Subcutaneous abdominal adipose tissue (tissue), 5 donors: ENCODE measurements around the gene MAGI3.

ENCODE experiments used
- H3K27ac ChIP-seq: one replicate; pipeline ENCODE4 v1.7.0; 2013; ENCODE audit warnings: low read depth, mild to moderate bottlenecking, inconsistent platforms, low read length, moderate library complexity
- H3K27me3 ChIP-seq, 5 donors: one replicate each; pipeline ENCODE4 v1.7.0; 2013; ENCODE audit warnings: low read length in 5 of 5, inconsistent platforms in 1 of 5; ENCODE audit not compliant: control insufficient read depth in 5 of 5, insufficient read depth in 4 of 5
- H3K36me3 ChIP-seq, 5 donors: one replicate each; pipeline ENCODE4 v1.7.0; 2013; ENCODE audit warnings: low read length in 5 of 5; ENCODE audit not compliant: control insufficient read depth in 5 of 5, insufficient read depth in 5 of 5
- H3K4me1 ChIP-seq, 5 donors: one replicate each; pipeline ENCODE4 v1.7.0; 2013; ENCODE audit warnings: low read length in 5 of 5, mild to moderate bottlenecking in 3 of 5, moderate library complexity in 1 of 5; ENCODE audit not compliant: control insufficient read depth in 5 of 5, insufficient read depth in 5 of 5
- H3K4me3 ChIP-seq, 5 donors: one replicate each; pipeline ENCODE4 v1.7.0; 2013; ENCODE audit warnings: low read length in 5 of 5, low read depth in 1 of 5
- H3K9ac ChIP-seq, 5 donors: one replicate each; pipeline ENCODE4 v1.7.0; 2013; ENCODE audit warnings: low read length in 5 of 5, mild to moderate bottlenecking in 4 of 5, moderate library complexity in 3 of 5
- H3K9me3 ChIP-seq, 5 donors: one replicate each; pipeline ENCODE4 v1.7.0; 2013; ENCODE audit warnings: low read length in 5 of 5; ENCODE audit not compliant: control insufficient read depth in 5 of 5
- donor health status: healthy.
- donor health status: healthy.
- donor health status: healthy.
- donor health status: healthy.
- donor health status: healthy.

Gene MAGI3

DNA sequence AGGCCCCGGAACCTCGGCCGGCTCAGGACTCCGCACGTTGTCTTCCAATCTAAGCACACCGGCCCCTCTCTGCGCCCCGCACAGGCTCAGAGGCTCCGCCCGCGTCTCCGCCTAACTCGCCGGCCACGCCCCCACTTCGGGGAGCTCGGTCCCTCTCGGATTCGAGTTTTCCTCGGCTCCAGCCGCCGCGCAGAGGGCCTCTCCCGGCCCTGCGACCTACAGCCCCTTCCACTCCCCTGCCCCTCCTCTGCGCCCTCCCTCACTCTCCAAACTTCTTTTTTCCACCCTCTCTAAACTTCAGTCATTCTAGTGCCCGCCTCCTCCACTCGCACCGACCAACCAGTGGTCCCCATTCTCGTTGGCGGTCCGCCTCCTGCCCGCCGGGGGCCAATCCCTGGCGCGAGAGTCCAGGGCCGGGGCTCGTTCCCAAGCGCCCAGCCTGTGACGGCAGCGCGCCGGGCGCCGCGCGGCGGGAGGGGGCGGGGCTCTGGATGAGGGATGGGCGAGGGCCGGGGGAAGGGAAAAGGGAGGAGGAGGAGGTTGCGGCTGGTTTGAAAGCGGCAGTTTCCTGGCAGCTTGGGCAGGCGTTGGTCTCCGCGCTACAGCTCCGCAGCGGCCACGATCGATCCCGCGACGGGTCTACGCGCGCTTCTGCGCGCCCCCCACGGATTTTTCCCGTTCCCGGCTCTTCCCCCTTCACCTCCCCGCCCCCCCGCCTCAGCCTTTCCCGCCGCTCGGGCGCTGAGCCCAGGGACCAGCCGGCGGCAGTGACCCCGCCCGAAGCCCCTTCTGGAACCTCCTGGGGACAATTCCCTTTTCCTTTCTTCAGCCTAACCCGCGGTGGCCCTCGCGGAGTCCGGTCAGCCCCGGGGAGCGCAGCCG lies at the start of gene MAGI3:
MAGI3 (plus strand) TSS at position 563 of the 882 bp plus-strand sequence. CDS start 519 bp downstream, outside the sequence.
- H3K36me3 ChIP-seq: no peaks in the 10 kb centered on the region
- peak within 1 kb of the TSS; percentile 64 for H3K27ac ChIP-seq
- peak within 1 kb of the TSS; percentile 69 to 94 (median 88) for H3K9ac ChIP-seq
- peak within 1 kb of the TSS; percentile 81 to 94 (median 83) for H3K4me3 ChIP-seq
- no peaks in the 10 kb centered on the region for H3K27me3 ChIP-seq
- no peaks in the 10 kb centered on the region for H3K9me3 ChIP-seq
- peaks cover 3 to 47% (median 34%) of the 10 kb centered on the region in 5 donors for H3K4me1 ChIP-seq

DNA sequence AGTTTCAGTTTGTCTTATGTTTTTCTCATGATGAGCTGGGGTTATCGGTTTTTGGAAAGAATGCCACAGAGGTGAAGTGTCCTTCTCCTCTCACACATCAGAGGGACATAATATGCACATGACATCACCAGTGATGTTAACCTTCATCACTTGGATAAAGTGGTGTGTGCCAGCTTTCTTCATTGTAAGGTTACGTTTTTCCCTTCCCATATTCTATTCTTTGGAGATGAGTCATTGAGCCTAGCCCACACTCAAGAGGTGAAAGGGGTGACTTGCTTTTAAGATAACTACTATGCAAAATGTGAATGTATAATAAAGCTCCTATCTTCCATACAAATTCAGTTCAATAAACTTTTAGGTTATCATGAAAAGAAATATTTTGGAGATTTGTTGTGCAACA lies 36.7 kb upstream of the MAGI3 start:
- Histone ChIP-seq H3K4me1 (no peaks in the 10 kb centered on the region), H3K27me3 (no peaks in the 10 kb centered on the region), H3K27ac (no peak overlapping the region), H3K9ac (no peak overlapping the region), H3K4me3 (no peak overlapping the region), H3K36me3 (no peaks in the 10 kb centered on the region), H3K9me3 (no peaks in the 10 kb centered on the region)

DNA sequence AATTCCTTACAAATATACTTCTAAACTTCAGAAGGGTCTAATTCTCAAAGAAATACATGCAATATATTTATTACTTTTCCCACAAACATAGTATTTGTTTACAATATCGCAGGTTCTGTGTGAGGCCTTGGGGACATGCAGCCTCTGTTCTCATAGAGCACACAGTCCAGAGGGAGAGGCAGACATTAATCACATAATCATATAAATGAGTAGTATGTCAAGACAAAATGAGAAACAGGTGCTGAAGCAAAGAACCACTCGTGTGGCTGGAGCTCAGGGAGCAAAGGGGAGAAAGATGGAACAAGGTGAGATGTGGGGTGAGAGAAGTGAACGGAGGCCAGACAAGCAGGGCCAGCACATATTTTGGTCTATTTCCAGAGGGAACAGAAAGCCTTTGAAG lies 26.4 kb upstream of the MAGI3 start:
- Histone ChIP-seq H3K9me3 (no peaks in the 10 kb centered on the region), H3K27me3 (no peaks in the 10 kb centered on the region), H3K36me3 (no peaks in the 10 kb centered on the region), H3K4me1 (no peaks in the 10 kb centered on the region), H3K4me3 (no peak overlapping the region), H3K9ac (no peak overlapping the region), H3K27ac (no peak overlapping the region)

- no peaks in the 10 kb centered on the region for H3K9me3 ChIP-seq
- H3K27ac ChIP-seq: no peak overlapping the region
- no peaks in the 10 kb centered on the region for H3K36me3 ChIP-seq
- no peak overlapping the region for H3K9ac ChIP-seq
- no peaks in the 10 kb centered on the region for H3K27me3 ChIP-seq
- no peaks in the 10 kb centered on the region for H3K4me1 ChIP-seq
- no peak overlapping the region for H3K4me3 ChIP-seq
Observed at GRCh38 chr1:113369040-113369439, 21.3 kb upstream of the MAGI3 start.

GRCh38 chr1:113369699-113370098 lies 20.6 kb upstream of the MAGI3 start:
- Histone ChIP-seq H3K9ac (no peak overlapping the region), H3K36me3 (no peaks in the 10 kb centered on the region), H3K4me3 (no peak overlapping the region), H3K4me1 (no peaks in the 10 kb centered on the region), H3K9me3 (no peaks in the 10 kb centered on the region), H3K27me3 (no peaks in the 10 kb centered on the region), H3K27ac (no peak overlapping the region)

DNA sequence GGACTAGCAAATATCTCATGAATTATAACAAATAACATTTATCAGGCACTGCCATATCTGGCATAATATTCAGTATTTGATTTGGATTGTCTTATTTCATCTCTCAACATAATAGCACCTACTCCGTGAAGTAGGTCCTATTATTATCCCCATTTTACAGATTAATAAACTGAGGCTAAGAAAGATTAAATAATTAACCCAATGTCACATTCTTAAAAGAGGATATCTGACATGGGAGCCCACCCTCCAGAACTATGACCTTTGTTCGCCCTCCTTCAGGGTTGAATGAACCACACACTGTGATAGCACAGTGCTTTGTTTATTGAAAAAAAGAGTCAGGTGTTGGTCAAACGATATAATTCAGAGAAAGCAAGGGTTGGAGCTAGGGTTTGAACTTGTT lies 19.4 kb upstream of the MAGI3 start:
- H3K9me3 ChIP-seq: no peaks in the 10 kb centered on the region
- no peaks in the 10 kb centered on the region for H3K36me3 ChIP-seq
- H3K4me3 ChIP-seq: no peak overlapping the region
- H3K27me3 ChIP-seq: no peaks in the 10 kb centered on the region
- no peak overlapping the region for H3K27ac ChIP-seq
- H3K9ac ChIP-seq: no peak overlapping the region
- H3K4me1 ChIP-seq: peaks cover 0 to 6% (median 4%) of the 10 kb centered on the region in 5 donors

- Histone ChIP-seq H3K4me1 (peaks cover 0 to 9% (median 5%) of the 10 kb centered on the region in 5 donors), H3K4me3 (no peak overlapping the region), H3K27ac (no peak overlapping the region), H3K36me3 (no peaks in the 10 kb centered on the region), H3K9ac (no peak overlapping the region), H3K9me3 (no peaks in the 10 kb centered on the region), H3K27me3 (no peaks in the 10 kb centered on the region)
Observed at GRCh38 chr1:113372546-113372945, 17.8 kb upstream of the MAGI3 start.

DNA sequence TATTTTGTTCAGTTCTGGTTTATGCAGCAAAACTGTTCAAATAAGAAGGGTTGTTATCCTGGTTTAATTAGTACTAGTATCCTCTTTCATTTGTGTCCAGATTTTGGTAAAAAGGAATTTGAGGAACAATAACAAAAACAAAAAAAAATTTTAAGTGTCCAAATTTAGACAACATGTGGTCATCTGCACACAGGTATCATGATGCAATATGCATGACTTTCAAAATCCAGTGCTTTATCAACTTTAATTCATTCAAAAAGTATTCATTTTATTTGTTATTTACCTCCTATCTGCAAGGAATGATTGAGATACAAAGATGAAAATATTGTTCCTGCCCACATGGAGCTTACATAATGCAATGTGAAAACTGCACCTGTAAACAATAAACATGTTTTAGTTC lies 16.7 kb upstream of the MAGI3 start:
- Histone ChIP-seq H3K27me3 (no peaks in the 10 kb centered on the region), H3K27ac (no peak overlapping the region), H3K36me3 (no peaks in the 10 kb centered on the region), H3K4me3 (no peak overlapping the region), H3K9ac (no peak overlapping the region), H3K4me1 (peaks cover 0 to 9% (median 5%) of the 10 kb centered on the region in 5 donors), H3K9me3 (no peaks in the 10 kb centered on the region)

GRCh38 chr1:113375878-113376277 lies 14.4 kb upstream of the MAGI3 start:
- H3K9ac ChIP-seq: peak overlapping the region in 1 of 5 donors; percentile 13
- no peaks in the 10 kb centered on the region for H3K36me3 ChIP-seq
- peak overlapping the region in 4 of 5 donors; percentile 51 to 63 (median 59) for H3K4me3 ChIP-seq
- no peaks in the 10 kb centered on the region for H3K9me3 ChIP-seq
- H3K27me3 ChIP-seq: no peaks in the 10 kb centered on the region
- H3K4me1 ChIP-seq: peaks cover 0 to 9% (median 5%) of the 10 kb centered on the region in 5 donors
- H3K27ac ChIP-seq: no peak overlapping the region

GRCh38 chr1:113380075-113380474 lies 10.2 kb upstream of the MAGI3 start:
- Histone ChIP-seq H3K9ac (no peak overlapping the region), H3K9me3 (no peaks in the 10 kb centered on the region), H3K4me3 (no peak overlapping the region), H3K27me3 (no peaks in the 10 kb centered on the region), H3K27ac (no peak overlapping the region), H3K36me3 (no peaks in the 10 kb centered on the region), H3K4me1 (peaks cover 0 to 9% (median 5%) of the 10 kb centered on the region in 5 donors)
